DOHH2 (cell line): ENCODE measurements around the gene IARS2.

Experiments used
- H3F3A ChIP-seq: fragments of 200-600 bp; sonication (generic), shearing (Covaris generic); 2 replicates; pipeline ENCODE4 v1.6.0; 2016; ENCODE audit warnings: antibody characterized with exemption, mild to moderate bottlenecking; ENCODE audit not compliant: control insufficient read depth, insufficient read depth
- H3K27ac ChIP-seq: fragments of 200-600 bp; sonication (generic); 2 replicates; pipeline ENCODE4 v1.5.1; 2014; ENCODE audit warnings: low read depth, mild to moderate bottlenecking, low read length, moderate library complexity
- H3K27me3 ChIP-seq: fragments of 200-600 bp; sonication (generic); 2 replicates; pipeline ENCODE4 v1.6.1; 2014; ENCODE audit warnings: mild to moderate bottlenecking, low read length, mixed read lengths; ENCODE audit not compliant: control insufficient read depth
- H3K36me3 ChIP-seq: fragments of 200-600 bp; sonication (generic); 2 replicates; pipeline ENCODE4 v1.6.1; 2014; ENCODE audit warnings: mild to moderate bottlenecking, low read length, moderate library complexity, mixed read lengths; ENCODE audit not compliant: control insufficient read depth
- H3K4me1 ChIP-seq: fragments of 200-600 bp; sonication (generic); 2 replicates; pipeline ENCODE4 v1.6.1; 2014; ENCODE audit warnings: mild to moderate bottlenecking, low read length, mixed read lengths; ENCODE audit not compliant: control insufficient read depth
- H3K4me2 ChIP-seq: fragments of 200-600 bp; sonication (generic); 2 replicates; pipeline ENCODE4 v1.6.0; 2014; ENCODE audit warnings: mild to moderate bottlenecking, low read length, moderate library complexity
- H3K4me3 ChIP-seq: fragments of 200-600 bp; sonication (generic); 2 replicates; pipeline ENCODE4 v1.5.1; 2014; ENCODE audit warnings: mild to moderate bottlenecking, low read length, mixed read lengths
- H3K79me2 ChIP-seq: fragments of 200-600 bp; sonication (generic); 2 replicates; pipeline ENCODE4 v1.6.1; 2014; ENCODE audit warnings: mild to moderate bottlenecking, low read length, mixed read lengths; ENCODE audit not compliant: control insufficient read depth
- H3K9me2 ChIP-seq: fragments of 200-600 bp; sonication (generic); replicated peaks from 2 replicates; pipeline ENCODE4 v1.6.1; 2014; ENCODE audit warnings: mild to moderate bottlenecking, low read length, mixed read lengths; ENCODE audit not compliant: control insufficient read depth
- H3K9me3 ChIP-seq: fragments of 200-600 bp; sonication (generic); 2 replicates; pipeline ENCODE4 v1.6.1; 2014; ENCODE audit warnings: antibody characterized with exemption, low read length, mixed read lengths; ENCODE audit not compliant: control insufficient read depth, insufficient read depth
- H4K20me1 ChIP-seq: fragments of 200-600 bp; sonication (generic); 2 replicates; pipeline ENCODE4 v1.6.0; 2014; ENCODE audit warnings: low read depth, mild to moderate bottlenecking, antibody characterized with exemption, low read length, moderate library complexity; ENCODE audit not compliant: control insufficient read depth, insufficient read depth
- EZH2phosphoT487 ChIP-seq: fragments of 200-600 bp; sonication (generic); IDR thresholded peaks from 2 replicates; pipeline ENCODE4 v1.6.1; 2017; ENCODE audit warnings: borderline replicate concordance, mild to moderate bottlenecking, antibody characterized with exemption, low read length, moderate library complexity, mixed read lengths
- TF ChIP-seq, protein P1 (sequence below): fragments of 200-600 bp; sonication (generic); IDR thresholded peaks from one replicate; pipeline ENCODE4 v1.5.1; 2014; ENCODE audit warnings: antibody characterized with exemption, mild to moderate bottlenecking, low read depth, low read length; ENCODE audit not compliant: poor library complexity, severe bottlenecking

Gene IARS2

DNA sequence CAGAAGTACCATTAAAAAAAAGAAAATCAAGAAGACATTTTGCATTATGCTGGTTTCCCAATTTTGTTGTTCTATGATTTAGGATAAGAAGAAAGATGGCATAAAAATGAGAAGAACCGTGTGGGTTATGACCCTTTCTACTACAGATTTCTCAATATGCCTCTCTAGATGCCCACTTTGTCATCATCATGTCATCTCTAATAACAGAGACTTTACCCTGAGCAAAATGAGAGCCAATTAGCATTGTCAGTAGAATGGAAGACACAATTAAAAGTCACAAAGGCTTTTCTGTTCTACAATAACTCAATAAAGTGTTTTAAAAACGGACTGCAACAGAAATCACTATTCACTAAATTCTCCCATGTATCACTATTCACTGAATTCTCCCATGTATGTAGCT, 92.8 kb downstream of the IARS2 start:
- Histone ChIP-seq H3K4me1 (no peaks in the 10 kb centered on the region), H3K36me3 (peaks cover 57% of the 10 kb centered on the region), H4K20me1 (no peaks in the 10 kb centered on the region), H3K4me3 (no peak overlapping the region), H3F3A (peaks cover 10% of the 10 kb centered on the region; the same call in 1 of the 2 replicates), H3K27ac (no peak overlapping the region), H3K27me3 (no peaks in the 10 kb centered on the region), H3K9me2 (no peaks in the 10 kb centered on the region), H3K79me2 (no peaks in the 10 kb centered on the region), H3K9me3 (no peaks in the 10 kb centered on the region), H3K4me2 (no peak overlapping the region)
- TF ChIP-seq, protein P1, sequence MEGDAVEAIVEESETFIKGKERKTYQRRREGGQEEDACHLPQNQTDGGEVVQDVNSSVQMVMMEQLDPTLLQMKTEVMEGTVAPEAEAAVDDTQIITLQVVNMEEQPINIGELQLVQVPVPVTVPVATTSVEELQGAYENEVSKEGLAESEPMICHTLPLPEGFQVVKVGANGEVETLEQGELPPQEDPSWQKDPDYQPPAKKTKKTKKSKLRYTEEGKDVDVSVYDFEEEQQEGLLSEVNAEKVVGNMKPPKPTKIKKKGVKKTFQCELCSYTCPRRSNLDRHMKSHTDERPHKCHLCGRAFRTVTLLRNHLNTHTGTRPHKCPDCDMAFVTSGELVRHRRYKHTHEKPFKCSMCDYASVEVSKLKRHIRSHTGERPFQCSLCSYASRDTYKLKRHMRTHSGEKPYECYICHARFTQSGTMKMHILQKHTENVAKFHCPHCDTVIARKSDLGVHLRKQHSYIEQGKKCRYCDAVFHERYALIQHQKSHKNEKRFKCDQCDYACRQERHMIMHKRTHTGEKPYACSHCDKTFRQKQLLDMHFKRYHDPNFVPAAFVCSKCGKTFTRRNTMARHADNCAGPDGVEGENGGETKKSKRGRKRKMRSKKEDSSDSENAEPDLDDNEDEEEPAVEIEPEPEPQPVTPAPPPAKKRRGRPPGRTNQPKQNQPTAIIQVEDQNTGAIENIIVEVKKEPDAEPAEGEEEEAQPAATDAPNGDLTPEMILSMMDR: no peak

DNA sequence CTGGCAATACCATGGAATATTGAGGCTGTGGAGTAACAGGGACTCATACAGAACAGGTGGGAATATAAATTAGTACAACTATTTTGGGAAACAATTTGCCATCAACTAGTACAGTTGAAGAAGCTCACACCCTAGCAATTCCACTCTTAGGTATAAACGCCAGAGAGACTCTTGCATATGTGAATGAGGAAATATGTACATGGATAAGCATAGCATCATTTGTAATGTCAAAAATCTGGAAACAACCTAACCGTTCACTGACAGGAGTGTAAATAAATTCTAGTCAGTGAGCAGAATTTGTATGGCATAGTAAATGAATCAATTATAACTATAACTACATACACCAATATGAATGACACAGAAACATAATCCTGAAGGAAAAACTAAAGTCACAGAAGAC, 94.6 kb downstream of the IARS2 start:
- peaks cover 10% of the 10 kb centered on the region; the same call in 1 of the 2 replicates for H3F3A ChIP-seq
- H3K4me2 ChIP-seq: no peak overlapping the region
- no peak overlapping the region for H3K4me3 ChIP-seq
- no peak overlapping the region for H3K27ac ChIP-seq
- H3K9me2 ChIP-seq: no peaks in the 10 kb centered on the region
- no peaks in the 10 kb centered on the region for H3K4me1 ChIP-seq
- no peaks in the 10 kb centered on the region for H3K9me3 ChIP-seq
- no peaks in the 10 kb centered on the region; the same call in 1 of the 2 replicates for H4K20me1 ChIP-seq
- TF ChIP-seq, protein P1: no peak
- TF ChIP-seq EZH2phosphoT487: no peak
- H3K27me3 ChIP-seq: no peaks in the 10 kb centered on the region
- peaks cover 60% of the 10 kb centered on the region for H3K36me3 ChIP-seq
- no peaks in the 10 kb centered on the region for H3K79me2 ChIP-seq

DNA sequence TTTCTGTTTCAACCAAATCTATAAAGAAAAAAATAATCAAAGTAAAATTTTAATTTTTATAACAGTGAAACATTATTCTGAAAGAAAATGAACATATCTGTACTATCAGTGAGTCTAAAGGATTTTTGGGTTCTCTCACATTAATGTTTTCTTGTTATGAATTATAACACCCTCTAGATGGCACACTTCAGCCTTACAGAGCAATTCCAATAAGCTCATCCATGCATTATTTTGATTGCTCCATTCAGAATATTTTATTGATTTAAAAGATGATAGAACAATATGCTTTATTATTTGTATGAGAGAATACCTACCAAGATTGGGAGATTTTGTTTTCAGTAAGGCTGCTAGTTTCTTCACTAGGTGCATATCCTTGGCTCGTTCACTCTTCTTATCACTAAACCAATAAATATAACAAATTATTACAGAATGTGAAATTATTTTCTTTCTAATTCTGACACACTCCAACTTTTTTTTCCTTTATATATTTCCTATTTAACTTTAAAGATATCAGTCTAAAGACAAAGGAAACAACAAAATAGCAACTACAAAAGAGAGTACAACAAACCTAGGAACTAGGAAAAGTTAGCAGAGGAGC, 95.9 kb downstream of the IARS2 start:
- Histone ChIP-seq H3K36me3 (peaks cover 70% of the 10 kb centered on the region), H3K79me2 (no peaks in the 10 kb centered on the region), H3K4me3 (no peak overlapping the region), H4K20me1 (no peaks in the 10 kb centered on the region; the same call in 1 of the 2 replicates), H3K4me1 (no peaks in the 10 kb centered on the region), H3K9me2 (no peaks in the 10 kb centered on the region), H3K9me3 (no peaks in the 10 kb centered on the region), H3F3A (peaks cover 10% of the 10 kb centered on the region; the same call in 1 of the 2 replicates), H3K27ac (no peak overlapping the region), H3K27me3 (no peaks in the 10 kb centered on the region), H3K4me2 (no peak overlapping the region)
- no peak for TF ChIP-seq EZH2phosphoT487
- TF ChIP-seq, protein P1: peak; percentile 58
